Occipital lobe (tissue), 2 donors: ENCODE results near the gene HK2. TPM values are rescaled to one million over a fixed set of nuclear protein-coding genes. Genes with fewer than 3 reads are reported as not detected.
"Not testable (repeated sequence)": the region's sequence is repeated elsewhere in the genome, so short reads cannot be mapped to it uniquely, and the experiment has no call there.

Experiments used
- DNase-seq: peaks from one replicate; lab custom pipeline; 2025; lab: John Stamatoyannopoulos, UW
- total RNA-seq: library from RNA; depleted of rRNA; stranded (reverse); fragments of >200 nt; gene quantifications from one replicate; pipeline ENCODE4 v1.2.3, GENCODE V29; 2014

Gene HK2
- total RNA-seq = 5.3 TPM

DNA sequence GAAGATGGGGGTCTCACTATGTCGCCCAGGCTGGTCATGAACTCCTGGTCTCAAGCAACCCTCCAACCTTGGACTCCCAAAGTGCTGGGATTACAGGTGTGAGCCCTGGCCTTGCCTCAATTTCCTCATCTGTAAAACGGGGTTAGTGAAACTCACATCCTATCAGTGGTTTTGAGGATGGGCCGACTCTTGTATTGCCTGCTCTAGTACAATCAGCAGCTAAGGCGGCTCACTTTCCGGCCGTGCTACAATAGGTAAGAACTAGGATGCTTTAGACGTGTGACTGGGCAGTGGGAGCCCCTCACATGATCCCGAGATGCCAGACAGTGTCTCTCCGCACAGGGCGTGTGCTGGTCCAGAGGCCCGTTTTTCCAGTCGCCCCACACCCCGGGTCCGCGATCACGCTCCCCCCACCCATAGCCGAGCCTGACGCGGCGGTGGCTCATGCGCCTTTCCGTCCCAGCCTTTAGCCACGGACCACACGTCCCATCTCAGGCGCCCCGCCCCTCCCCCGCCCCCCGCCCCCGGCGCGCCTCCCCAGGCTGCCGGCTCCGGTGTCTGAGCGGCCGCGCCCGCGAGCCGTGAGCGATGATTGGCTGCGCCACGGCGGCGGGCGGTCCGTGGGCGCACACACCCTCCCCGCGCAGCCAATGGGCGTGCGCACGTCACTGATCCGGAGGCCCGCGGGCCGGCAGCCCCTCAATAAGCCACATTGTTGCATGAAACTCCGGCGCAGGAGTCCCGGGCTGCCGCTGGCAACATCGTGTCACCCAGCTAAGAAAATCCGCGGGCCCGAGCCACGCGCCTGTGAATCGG is at the start of gene HK2:
TSS of gene HK2 (plus strand) at position 710 of the 816 bp plus-strand sequence. CDS start 454 bp downstream, outside the sequence.
- peak; percentile 60 for DNase-seq

DNA sequence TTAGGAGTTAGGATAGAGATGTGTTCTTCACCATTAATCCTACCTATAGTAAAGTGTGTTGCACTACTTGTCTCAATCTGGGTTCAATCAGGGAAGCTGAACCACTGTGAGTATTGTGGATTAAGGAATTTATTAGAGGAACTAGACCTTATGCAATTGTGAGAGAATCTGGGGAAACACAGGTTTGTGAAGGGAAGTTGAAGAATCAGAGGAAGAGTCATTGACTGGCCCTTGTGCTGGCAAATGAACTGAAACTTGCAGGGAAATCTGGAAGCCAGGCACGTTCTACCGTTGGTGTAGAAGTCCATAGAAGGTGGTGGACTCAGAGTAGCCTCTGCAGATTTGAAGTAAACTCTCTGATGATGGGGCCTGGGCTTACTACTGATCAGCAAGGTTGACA is 44.7 kb upstream of the HK2 start:
- DNase-seq = no peak

DNA sequence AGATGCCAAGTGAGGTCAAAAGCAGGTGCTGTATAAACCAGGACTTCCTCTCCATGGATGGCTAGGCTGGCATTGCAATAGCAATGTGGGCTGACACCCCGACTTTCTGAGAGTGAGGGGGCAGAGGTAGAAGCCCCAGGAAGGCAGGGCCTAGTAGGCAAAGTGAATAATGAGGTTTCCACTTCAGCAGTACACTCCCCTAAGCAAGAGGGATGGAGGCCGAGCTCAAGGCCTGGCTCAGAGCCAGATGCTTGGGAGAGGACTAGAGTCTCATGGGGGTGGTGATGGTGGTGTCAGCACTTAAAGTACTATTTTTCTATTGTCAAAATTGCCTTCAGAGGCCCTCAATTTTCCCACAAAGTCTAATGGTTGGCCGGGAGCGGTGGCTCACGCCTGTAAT is 41.6 kb upstream of the HK2 start:
- DNase-seq = no peak

DNA sequence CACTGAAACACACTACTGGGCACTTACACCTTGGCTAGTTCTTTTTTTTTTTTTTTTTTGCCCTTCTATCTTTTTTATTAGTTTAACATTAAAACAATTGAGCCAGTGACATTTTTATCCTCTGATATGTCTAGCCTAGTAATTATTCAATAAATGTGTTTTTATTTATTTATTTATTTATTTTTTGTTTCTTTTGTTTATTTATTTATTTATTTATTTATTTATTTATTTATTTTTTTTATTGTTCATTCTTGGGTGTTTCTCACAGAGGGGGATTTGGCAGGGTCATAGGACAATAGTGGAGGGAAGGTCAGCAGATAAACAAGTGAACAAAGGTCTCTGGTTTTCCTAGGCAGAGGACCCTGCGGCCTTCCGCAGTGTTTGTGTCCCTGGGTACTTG is 39.0 kb upstream of the HK2 start:
- DNase-seq = not testable (repeated sequence)

DNA sequence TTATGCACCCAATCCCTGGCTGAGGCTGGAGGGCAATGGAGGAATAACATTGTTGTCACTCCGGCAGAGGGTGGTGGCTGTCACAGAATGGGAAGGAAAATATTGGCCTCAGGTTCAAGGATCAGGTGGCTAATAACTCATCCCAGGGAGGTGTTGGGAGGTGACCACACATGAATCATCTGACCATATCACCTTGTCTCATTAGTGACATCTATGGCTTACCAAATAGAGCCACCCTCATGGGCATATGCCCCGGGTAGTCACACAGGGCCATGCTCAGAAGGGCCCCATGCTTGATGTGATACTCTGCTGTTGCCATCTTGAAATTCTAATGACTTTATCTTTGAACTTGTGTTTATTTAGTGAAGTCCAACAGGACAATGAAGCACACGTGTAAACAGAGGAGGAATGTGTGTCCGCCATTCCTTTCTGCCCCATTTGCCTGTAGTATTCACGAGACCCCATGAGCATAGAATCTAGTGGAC is 27.5 kb upstream of the HK2 start:
- DNase-seq = no peak

DNA sequence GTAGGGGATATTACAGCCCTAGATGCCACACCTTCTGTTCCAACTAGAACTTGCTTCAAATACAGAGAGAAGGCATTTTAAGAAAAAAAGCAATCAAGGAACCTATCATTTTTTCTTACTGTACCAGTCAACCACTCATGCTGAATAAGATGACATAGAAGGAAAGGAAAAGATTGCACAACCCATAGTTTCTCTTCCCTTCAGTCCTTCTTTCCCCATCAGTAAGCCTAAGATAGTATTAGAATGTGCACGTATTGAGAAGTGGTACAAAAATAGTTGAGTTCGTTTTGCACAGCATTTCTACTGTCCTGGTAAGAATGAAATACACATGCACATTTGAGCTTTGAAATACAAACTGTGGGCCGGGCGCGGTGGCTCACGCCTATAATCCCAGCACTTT is 27.0 kb upstream of the HK2 start:
- DNase-seq = no peak

DNA sequence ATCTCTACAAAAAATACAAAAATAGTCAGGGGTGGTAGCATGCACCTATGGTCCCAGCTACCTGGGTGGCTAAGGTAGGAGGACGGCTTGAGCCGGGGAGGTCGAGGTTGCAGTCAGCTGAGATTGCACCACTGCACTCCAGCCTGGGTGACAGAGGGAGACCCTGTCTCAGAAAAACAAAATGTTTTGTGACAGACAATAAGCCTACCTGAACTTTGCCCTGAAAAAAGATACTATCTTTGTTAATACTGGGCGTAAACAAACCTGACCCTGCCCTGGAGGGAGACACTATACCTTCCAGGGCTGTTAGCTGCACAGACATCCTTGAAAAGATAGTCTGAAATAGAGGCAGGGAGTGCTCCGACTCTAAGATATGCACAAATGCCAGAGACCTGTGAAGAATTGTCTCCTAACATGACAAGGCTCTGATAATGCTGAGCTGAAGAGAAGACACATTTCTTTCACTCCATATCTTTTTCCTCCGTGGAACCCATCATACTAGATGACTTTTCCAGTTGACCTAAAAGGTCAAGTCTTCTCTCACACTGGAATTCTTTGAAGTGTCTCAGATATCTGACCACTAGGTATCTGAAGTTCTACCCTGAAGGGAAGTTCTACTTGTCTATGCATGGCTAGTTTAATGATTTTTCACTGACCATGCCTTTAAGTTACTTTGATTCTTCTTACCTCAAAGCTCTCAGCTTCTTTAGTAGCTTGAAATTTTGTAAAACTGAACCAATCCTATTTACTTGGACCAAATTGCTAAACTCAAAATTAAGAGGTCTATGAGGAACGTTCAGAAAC is 20.9 kb upstream of the HK2 start:
- DNase-seq = no peak

DNA sequence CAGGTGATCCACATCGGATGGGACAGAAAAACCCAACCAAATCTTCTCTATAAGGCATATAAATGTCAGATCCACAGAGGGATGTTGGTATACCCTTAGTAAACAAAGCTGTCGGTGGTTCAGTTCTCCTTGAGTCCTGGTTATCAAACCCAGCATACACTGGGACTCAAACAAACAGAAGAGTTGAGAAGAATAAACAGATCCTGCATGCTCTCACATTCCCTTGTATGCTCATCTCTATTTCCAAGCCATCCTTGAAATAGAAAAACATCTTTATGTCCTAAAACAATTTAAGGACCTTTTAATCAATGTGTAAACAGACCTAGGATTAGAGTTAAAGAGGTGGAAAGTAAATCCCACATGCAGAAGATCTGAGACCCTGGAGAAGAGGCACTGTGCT is 19.8 kb upstream of the HK2 start:
- DNase-seq = no peak

DNA sequence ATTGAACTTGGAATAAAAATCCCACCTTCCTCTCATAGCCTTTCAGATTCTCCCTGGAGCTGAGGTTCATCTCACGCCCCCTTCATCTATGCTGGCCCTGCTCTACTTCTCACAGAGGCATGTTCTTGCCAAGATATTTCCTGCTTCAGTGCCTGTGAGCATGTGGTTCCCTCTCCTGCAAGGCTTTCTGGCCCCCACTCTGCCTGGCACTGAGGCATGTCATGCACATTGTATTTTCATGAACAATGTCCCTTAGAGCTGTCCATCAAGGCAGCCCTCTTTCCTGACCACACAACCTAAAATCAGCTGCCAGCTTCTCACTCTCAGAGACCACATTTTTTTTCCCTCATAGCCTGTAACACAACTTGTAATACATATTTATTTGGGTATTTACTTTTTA is 18.0 kb upstream of the HK2 start:
- DNase-seq = no peak

DNA sequence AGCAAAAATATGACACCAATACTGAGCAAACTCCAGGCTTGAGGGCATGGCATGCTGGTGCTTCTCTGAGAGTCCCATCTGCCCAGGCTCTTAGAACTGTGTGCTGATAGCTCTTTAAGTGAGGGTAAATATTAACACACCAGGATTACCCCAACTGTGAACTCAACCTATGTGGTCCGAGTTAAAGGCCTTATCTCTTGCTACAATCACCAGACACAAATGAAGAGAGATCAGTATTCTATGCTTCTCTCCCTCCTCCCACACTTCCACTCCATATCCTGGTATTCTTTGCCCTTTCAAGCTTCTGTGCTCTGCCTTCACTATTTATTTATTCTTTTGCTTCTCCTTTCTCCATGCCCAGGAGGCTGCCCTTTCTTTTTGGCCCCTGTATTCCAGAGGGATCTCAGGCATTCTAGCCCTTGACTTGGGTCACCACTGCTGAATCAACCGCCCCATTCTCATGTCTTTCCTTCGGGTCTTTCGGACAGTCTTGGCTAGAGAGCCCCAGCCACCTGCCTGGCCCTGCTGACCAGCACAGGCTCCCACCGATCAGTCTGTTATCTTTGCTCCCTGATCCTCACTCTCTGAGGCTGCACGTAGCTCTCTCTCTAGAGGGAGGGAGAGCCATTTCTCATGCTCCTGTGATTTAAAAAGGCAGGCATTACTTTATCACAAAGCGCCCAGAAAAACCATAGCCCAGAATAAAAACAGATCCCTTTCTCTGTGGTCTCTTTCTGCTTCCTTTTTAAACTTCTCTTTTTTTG is 17.2 kb upstream of the HK2 start:
- DNase-seq = no peak

DNA sequence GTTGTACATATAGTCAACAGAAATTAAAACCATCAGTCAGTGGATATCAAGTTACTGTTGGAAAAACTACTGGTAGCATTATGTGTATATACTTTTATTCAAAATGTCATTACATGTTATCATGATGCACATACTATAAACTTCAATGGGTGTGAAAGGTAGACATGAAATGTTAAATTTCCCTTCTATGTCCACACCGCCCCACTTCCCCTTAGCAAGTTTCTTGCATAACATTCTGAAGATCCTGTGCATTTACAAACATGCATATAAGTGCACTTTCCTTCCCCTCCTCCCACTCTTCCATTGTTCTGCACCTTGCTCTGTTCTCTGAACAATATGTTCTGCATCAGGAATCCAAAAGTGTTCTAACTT is 16.6 kb upstream of the HK2 start:
- DNase-seq = no peak

DNA sequence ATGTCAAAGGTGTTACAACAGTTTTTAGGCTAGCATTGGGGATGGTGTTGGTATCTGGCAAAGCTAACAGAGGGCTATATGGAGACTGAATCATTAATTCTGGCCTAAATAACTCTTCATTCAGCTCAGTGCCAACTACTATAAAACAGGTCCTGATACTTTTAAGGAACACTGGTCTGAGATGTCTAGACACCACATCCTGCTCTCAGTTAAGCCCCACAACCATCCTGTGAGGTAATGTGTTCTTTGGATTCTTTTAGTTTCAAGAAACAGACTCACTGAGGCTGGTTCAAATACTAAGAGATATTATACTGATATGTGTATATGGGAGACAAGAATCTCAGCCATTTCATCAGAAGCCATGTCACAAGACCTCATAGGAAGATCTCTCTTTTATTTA is 14.2 kb upstream of the HK2 start:
- no peak for DNase-seq

DNA sequence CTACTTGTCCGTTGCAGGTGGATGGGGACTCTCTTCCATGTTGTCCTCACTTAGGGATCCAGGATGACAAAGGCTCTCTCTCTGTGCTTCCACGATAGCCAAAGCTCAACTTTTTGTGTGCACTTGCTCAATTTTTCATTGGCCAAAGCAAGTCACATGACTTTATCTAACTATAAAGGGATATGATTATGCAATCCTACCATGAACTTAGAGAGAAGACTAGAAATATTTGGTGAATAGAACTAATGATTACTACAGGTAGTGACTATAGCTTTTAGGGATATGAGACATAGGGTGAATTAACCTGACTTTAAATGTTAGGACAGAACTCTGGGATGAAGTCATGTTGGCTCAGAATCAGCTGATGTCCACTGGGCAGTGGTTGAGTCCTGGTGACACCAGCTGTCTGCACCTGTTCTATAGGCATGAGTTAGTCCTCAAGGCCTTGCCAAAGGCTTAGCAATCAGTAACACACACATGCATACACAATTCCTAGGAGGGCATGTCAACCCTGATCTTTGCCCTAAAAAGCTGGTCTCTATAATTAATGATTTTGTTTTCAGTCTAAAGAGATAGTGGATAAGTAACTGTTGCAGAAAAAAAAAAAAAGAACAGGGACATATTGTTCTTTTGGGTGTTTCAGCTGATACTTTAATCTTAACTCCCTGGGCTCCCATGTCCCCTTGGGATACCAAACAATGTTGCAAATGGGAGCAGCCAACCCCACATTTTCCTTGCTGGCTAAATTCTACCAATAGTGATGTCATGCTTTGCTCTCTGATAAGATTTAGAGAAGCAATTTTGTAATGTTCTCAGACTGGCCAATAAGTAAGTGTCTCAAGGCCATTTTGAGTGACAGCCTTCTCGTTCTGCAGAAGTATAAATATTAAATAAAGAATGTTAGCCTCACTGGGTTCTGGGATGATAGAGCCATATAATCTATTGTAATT is 12.5 kb upstream of the HK2 start:
- DNase-seq = no peak

DNA sequence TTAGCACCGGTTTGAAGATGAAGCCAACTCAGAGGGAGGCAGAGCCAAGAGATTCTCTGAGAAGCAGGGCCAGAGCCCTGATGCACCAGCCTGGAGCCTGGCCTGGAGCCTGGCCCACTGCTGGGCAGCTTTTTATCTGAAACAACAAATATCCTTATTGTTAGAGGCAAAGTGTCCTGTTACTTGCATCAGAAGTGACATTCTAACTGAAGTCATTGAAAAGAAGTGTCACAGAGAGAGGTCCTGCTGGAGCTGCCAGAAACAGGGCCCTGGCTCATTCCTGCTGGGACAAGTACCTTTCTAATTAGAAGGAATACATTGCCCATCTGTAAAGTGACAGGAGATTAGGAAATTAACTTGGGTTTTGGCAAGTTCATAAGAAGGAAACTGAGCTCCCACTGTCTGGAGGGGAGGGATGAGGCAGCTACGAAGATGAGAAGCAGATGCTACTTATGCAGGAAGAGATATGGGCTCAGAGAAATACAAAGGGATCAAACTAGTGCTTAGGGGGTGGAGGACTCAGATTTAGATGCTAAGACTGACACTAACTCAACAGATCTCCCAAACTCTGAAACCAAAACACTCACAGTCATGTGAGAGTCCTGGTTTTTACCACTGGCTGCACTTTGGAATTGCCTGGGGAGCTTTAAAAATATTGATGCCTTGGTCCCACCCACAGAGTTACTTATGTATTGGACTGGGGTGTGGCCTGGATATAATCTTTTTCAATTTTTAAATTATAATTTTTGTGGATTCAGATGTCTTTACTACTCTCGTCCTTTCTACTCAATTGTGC is 11.0 kb upstream of the HK2 start:
- no peak for DNase-seq

DNA sequence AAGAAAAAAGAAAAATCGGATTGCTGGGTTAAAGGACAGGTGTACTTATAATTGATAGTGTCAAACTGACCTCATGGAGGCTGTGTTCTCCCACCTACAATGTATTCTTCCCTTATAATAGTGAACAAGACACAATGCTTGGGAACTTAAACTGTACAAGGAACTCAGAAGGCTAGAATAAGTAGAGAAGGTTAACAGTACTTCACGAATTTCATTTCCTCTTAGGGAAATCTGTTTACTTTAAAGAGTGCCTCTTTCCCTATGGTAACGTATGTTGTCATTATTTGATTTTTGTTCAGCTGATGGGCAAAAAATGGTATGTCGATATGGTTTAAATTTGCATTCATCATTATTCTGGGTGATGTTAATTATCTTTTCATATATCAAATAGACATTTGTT is 9.2 kb upstream of the HK2 start:
- no peak for DNase-seq

DNA sequence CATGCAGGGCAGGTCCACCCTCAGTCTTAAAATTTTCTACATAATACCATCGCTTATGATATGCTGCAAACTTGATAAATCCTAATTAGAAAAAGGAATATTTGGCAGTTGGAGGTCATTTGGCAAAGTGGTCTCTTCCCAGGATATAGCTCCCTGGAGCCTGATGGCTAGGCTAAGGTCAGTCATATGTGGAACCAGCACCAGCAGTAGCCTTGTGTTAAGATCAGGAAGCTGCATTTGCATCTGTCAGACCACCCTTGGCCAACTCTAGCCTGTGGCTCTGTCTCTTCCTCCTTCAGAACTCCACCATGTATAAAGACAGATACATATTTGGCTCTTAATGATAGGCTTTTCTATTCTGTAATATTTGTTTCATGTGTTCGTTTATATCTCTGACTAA is 5.4 kb upstream of the HK2 start:
- DNase-seq = no peak

DNA sequence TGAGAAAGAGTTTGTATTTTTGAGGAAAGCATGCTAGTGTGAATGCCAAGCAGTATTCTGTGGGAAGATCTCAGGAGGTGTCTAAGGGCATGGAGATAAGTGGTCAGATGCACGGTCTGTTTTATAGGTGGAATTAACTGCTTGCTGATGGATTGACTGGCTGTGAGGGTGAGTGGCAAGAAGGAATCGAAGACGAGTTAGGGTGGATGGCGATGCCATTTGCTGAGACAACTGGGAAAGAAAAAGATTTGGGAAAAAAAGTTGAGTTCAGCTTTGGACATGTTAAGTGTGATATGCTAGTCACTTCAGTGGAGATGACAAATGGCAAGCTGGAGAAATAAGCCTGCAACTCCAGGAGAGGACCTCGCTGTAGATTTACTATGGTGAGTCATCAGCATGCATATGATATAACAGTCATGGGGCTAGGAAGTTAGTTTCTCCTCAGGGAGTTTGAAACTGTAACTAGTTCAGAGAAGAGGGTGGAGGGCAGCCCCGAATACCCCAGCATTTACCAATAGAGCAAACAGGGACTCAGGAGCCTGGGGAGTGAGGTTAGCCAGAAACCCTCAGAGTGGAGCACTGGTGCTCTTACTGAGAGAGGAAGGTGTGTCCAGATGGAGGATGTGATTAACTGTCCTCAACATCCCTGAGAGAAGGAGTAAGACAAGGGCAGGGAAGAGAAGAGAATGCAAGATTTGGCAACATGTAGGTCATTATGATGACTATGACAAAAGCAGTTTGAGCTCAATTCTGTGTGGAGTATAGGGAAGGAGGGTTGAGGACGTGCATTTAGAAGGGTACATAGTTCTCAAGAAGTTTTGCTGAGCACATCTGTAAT is 2.0 kb upstream of the HK2 start:
- no peak for DNase-seq

DNA sequence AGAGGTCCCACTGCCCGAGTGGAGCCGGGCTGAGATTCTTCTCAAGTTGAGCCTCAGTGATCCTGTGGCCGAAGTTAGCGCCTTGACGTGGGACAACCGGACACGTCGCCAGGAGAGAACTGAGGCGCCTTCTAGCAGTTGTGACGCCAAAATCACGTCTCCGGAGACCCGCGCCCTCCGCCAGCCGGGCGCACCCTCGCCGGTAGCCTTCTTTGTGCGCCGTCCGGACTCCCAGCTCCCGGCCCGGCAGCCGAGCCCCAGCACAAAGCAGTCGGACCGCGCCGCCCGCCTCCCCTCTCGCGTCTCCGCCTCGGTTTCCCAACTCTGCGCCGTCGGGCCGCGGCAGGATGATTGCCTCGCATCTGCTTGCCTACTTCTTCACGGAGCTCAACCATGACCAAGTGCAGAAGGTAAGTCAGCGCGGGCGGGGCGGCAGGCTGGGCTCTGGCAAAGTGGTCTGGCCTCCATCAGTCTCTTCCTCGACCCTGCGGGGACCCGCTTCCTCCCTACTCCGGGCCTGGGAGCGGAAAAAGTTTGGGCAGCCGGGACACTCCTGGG is 386 bp downstream of the HK2 start:
- DNase-seq = not testable (repeated sequence)
